A549 (cell line): Measurements from ENCODE around the gene ANKRD37. TPM values are rescaled to one million over a fixed set of nuclear protein-coding genes. Genes with fewer than 3 reads are reported as not detected.

ENCODE experiments used
- ATAC-seq, 2 experiments: fragments of 200-7000 bp in 1 of 2; fragments of >200 bp in 1 of 2; cut with Nextera tagmentation in 1 of 2; cut with Tn5 transposase in 1 of 2; 3 replicates each; pipeline versions ENCODE4 v1.8.0 to v1.9.1; 2018 to 2020; ENCODE audit warnings: mild to moderate bottlenecking in 1 of 2, moderate library complexity in 1 of 2
- CTCF ChIA-PET: fragments of 300-600 bp; sonication (Branson Sonifier 250); formaldehyde crosslinking; extraction: SDS; loops from one replicate; lab custom pipeline; 2021; ENCODE audit warnings: antibody characterized with exemption, inconsistent platforms; lab: Yijun Ruan, JAX
- POLR2A ChIA-PET: fragments of 350-600 bp; formaldehyde crosslinking; extraction: SDS; loops from one replicate; lab custom pipeline; 2021; ENCODE audit warnings: antibody characterized with exemption, inconsistent platforms; lab: Yijun Ruan, JAX
- DNase-seq, 2 experiments: peaks; one replicate each; pipeline versions ENCODE4 v3.0.0 to v3.0.0-alpha.2; 2011 to 2016; ENCODE audit warnings: low read depth in 1 of 2, low spot score in 1 of 2
- FAIRE-seq: peaks from 2 replicates; lab custom pipeline; 2011; peaks lifted over from hg19 to GRCh38; lab: Jason Lieb, UNC
- H3K27ac ChIP-seq, 2 experiments: fragments of >200 bp; sonication (Bioruptor Twin); formaldehyde crosslinking; 3 replicates each; pipeline ENCODE4 v1.5.1; 2016 to 2017
- H3K4me1 ChIP-seq: fragments of >200 bp; sonication (Bioruptor Twin); formaldehyde crosslinking; 3 replicates; pipeline ENCODE4 v1.6.1; 2016
- H3K4me2 ChIP-seq: fragments of >200 bp; sonication (Bioruptor Twin); formaldehyde crosslinking; 3 replicates; pipeline ENCODE4 v1.6.1; 2016
- H3K4me3 ChIP-seq: fragments of >200 bp; sonication (Bioruptor Twin); formaldehyde crosslinking; 3 replicates; pipeline ENCODE4 v1.5.1; 2016
- H3K9me3 ChIP-seq: fragments of >200 bp; sonication (Bioruptor Twin); formaldehyde crosslinking; 3 replicates; pipeline ENCODE4 v1.6.1; 2016
- BHLHE40 ChIP-seq: IDR thresholded peaks from 2 replicates; pipeline ENCODE4 v1.6.1; 2012; ENCODE audit warnings: low read depth, low read length, inconsistent platforms
- EP300 ChIP-seq, 2 experiments: fragments of >200 bp; sonication (Bioruptor Twin); formaldehyde crosslinking; IDR thresholded peaks; 2 replicates in 1 of 2; 3 replicates in 1 of 2; pipeline ENCODE4 v1.6.1; 2016 to 2017
- FOSL2 ChIP-seq, 2 experiments: fragments of 450-650 bp in 1 of 2; fragments of >200 bp in 1 of 2; sonication (Bioruptor Twin) in 1 of 2; formaldehyde crosslinking; IDR thresholded peaks; 2 replicates each; pipeline versions ENCODE4 v1.5.0 to v1.6.1; 2016 to 2020; ENCODE audit warnings: mild to moderate bottlenecking in 1 of 2, moderate library complexity in 1 of 2
- GATA3 ChIP-seq: IDR thresholded peaks from 2 replicates; pipeline ENCODE4 v1.6.1; 2012; ENCODE audit warnings: borderline replicate concordance
- HOXB5 ChIP-seq: fragments of 250-450 bp; sonication (Bioruptor Pico); IDR thresholded peaks from 2 replicates; pipeline ENCODE4 v1.5.0; 2020; ENCODE audit warnings: mild to moderate bottlenecking, moderate library complexity
- JUN ChIP-seq, 2 experiments: fragments of >200 bp; sonication (Bioruptor Twin); formaldehyde crosslinking; IDR thresholded peaks; 2 replicates in 1 of 2; 3 replicates in 1 of 2; pipeline ENCODE4 v1.6.1; 2016 to 2017
- JUNB ChIP-seq: fragments of >200 bp; sonication (Bioruptor Twin); formaldehyde crosslinking; IDR thresholded peaks from 2 replicates; pipeline ENCODE4 v1.6.1; 2016
- KDM5A ChIP-seq: fragments of 200-600 bp; sonication (generic); IDR thresholded peaks from 2 replicates; pipeline ENCODE4 v1.6.1; 2016; ENCODE audit warnings: antibody characterized with exemption, mild to moderate bottlenecking
- MYC ChIP-seq: IDR thresholded peaks from 2 replicates; pipeline ENCODE4 v1.6.1; 2012; ENCODE audit warnings: mild to moderate bottlenecking, inconsistent platforms, low read length, improper control_type of control experiment, borderline replicate concordance
- PHF8 ChIP-seq: fragments of 200-600 bp; sonication (generic); IDR thresholded peaks from 2 replicates; pipeline ENCODE4 v1.6.1; 2016; ENCODE audit warnings: low read depth, mild to moderate bottlenecking, antibody characterized with exemption, moderate library complexity, borderline replicate concordance
- POLR2A ChIP-seq: IDR thresholded peaks from 2 replicates; pipeline ENCODE4 v1.6.1; 2012; ENCODE audit warnings: mild to moderate bottlenecking, low read length
- RAD21 ChIP-seq, 2 experiments: fragments of >200 bp in 1 of 2; sonication (Bioruptor Twin) in 1 of 2; formaldehyde crosslinking in 1 of 2; IDR thresholded peaks in 1 of 2; conservative IDR thresholded peaks in 1 of 2; 2 replicates in 1 of 2; 3 replicates in 1 of 2; pipeline ENCODE4 v1.6.1; 2012 to 2018; ENCODE audit warnings: inconsistent platforms in 1 of 2
- RARB ChIP-seq: fragments of 250-450 bp; sonication (Bioruptor Pico); IDR thresholded peaks from 2 replicates; pipeline ENCODE4 v1.8.0; 2021; ENCODE audit warnings: mild to moderate bottlenecking, moderate library complexity
- TFCP2L1 ChIP-seq: fragments of 250-450 bp; sonication (Bioruptor Pico); IDR thresholded peaks from 2 replicates; pipeline ENCODE4 v1.5.0; 2021; ENCODE audit warnings: mild to moderate bottlenecking
- TP53 ChIP-seq: fragments of 250-450 bp; sonication (Bioruptor Pico); IDR thresholded peaks from 2 replicates; pipeline ENCODE4 v1.5.0; 2021; ENCODE audit warnings: mild to moderate bottlenecking, moderate library complexity
- WGBS: methylation state at CpG from one replicate; pipeline ENCODE4 v1.1.6; 2017; ENCODE audit errors: missing lambda C conversion rate; 5-methylcytosine and 5-hydroxymethylcytosine counted together
- polyA plus RNA-seq, 4 experiments: library from polyadenylated mRNA; depleted of rRNA in 3 of 4; stranded (reverse); fragments of >200 nt; fragmentation: RNase III in 1 of 4; extraction: RNeasy Plus Mini Kit Qiagen cat#74134 plus additional on column Dnase treatment in 1 of 4; gene quantifications; 2 replicates in 3 of 4; 3 replicates in 1 of 4; pipeline ENCODE4 v1.2.3, GENCODE V29; 2011 to 2017
- TF ChIP-seq, protein P1 (sequence below): fragments of 250-450 bp; sonication (Bioruptor Pico); IDR thresholded peaks from 2 replicates; pipeline ENCODE4 v1.5.0; 2021; ENCODE audit warnings: mild to moderate bottlenecking, moderate library complexity, borderline replicate concordance
- TF ChIP-seq, protein P2 (sequence below): fragments of 200-600 bp; sonication (generic); IDR thresholded peaks from 2 replicates; pipeline ENCODE4 v1.6.1; 2016; ENCODE audit warnings: antibody characterized with exemption, mild to moderate bottlenecking, moderate library complexity
- TF ChIP-seq, protein P3 (sequence below): IDR thresholded peaks from 2 replicates; pipeline ENCODE4 v1.6.1; 2012
- TF ChIP-seq, protein P4 (sequence below): fragments of 450-650 bp; IDR thresholded peaks from 2 replicates; pipeline ENCODE4 v1.6.1; 2014; ENCODE audit warnings: antibody characterized with exemption
- TF ChIP-seq, protein P5 (sequence below): IDR thresholded peaks from 2 replicates; pipeline ENCODE4 v1.6.1; 2012; ENCODE audit warnings: low read depth, borderline replicate concordance

Gene ANKRD37
- polyA plus RNA-seq, 2 of the 4 experiments (the other 2 are of a cell fraction): 3.5 to 4.1 TPM

DNA sequence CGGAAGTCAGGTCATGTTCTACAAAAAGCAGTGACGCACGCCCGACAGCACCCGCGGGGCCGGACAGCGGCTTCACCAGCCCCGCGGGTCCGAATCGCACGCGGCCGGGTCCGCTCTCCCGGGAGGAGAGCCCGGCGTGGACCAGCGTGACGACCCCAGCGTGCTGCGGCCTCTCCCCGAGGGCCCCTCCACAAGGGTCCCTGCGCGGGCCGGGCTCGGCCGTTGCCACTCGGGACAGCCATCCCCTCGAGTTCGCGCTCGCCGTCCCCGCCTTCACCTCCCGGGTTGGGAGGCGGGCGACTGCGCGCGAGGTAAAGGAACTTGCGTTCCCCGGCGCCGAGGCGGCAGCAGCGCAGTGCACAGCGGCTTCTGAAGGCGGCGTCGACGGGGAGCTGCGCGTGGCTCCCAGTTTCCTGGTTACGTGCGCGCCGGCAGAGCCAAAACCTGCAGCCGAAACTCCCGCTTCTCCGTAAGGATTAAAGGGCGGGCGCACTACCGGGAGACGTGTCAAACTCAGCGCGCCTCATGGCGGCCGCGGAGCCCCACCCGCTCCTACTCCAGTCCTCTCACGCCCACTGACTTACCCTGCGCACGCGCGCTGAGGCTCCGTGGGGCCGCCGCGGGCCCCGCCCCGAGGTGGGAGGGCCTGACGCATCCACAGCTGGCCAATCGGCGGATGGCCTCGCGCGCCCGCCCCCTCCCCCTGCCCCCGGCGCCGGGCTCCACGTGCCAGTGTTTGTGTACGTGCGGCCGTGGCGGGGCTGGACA, 501 bp upstream of the ANKRD37 start:
- ChIA-PET CTCF (interaction anchor here (0.6 to 1.3 kb wide), 3 partner anchors 18 to 139 kb away, joined by 3 to 4 read pairs (median 4); no protein-coding TSS in a partner anchor), POLR2A (interaction anchor here (0.8 to 2.5 kb wide), 11 partner anchors 9 to 642 kb away, joined by 3 to 9 read pairs (median 6); partner anchors contain the start of genes SLC25A4, SNX25 and UFSP2)
- H3K4me1 ChIP-seq: no peaks in the 10 kb centered on the region
- no peak for FAIRE-seq
- no peak for TF ChIP-seq JUNB
- TF ChIP-seq RARB (CRISPR knock-in tag): no peak
- peak; percentile 42; the same call in 1 of the 2 replicates for TF ChIP-seq BHLHE40
- TF ChIP-seq, protein P1, sequence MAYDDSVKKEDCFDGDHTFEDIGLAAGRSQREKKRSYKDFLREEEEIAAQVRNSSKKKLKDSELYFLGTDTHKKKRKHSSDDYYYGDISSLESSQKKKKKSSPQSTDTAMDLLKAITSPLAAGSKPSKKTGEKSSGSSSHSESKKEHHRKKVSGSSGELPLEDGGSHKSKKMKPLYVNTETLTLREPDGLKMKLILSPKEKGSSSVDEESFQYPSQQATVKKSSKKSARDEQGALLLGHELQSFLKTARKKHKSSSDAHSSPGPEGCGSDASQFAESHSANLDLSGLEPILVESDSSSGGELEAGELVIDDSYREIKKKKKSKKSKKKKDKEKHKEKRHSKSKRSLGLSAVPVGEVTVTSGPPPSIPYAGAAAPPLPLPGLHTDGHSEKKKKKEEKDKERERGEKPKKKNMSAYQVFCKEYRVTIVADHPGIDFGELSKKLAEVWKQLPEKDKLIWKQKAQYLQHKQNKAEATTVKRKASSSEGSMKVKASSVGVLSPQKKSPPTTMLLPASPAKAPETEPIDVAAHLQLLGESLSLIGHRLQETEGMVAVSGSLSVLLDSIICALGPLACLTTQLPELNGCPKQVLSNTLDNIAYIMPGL (CRISPR knock-in tag): 0 out of 2 replicates have a peak, but pooled peaks have one; percentile 45
- no peak for TF ChIP-seq KDM5A
- TF ChIP-seq POLR2A: peak; percentile 66
- no peak for TF ChIP-seq EP300 (IDR thresholded peaks at IDR 0.05)
- peak; percentile 75; the same call in 1 of the 2 replicates for TF ChIP-seq TFCP2L1 (CRISPR knock-in tag)
- TF ChIP-seq, protein P2, sequence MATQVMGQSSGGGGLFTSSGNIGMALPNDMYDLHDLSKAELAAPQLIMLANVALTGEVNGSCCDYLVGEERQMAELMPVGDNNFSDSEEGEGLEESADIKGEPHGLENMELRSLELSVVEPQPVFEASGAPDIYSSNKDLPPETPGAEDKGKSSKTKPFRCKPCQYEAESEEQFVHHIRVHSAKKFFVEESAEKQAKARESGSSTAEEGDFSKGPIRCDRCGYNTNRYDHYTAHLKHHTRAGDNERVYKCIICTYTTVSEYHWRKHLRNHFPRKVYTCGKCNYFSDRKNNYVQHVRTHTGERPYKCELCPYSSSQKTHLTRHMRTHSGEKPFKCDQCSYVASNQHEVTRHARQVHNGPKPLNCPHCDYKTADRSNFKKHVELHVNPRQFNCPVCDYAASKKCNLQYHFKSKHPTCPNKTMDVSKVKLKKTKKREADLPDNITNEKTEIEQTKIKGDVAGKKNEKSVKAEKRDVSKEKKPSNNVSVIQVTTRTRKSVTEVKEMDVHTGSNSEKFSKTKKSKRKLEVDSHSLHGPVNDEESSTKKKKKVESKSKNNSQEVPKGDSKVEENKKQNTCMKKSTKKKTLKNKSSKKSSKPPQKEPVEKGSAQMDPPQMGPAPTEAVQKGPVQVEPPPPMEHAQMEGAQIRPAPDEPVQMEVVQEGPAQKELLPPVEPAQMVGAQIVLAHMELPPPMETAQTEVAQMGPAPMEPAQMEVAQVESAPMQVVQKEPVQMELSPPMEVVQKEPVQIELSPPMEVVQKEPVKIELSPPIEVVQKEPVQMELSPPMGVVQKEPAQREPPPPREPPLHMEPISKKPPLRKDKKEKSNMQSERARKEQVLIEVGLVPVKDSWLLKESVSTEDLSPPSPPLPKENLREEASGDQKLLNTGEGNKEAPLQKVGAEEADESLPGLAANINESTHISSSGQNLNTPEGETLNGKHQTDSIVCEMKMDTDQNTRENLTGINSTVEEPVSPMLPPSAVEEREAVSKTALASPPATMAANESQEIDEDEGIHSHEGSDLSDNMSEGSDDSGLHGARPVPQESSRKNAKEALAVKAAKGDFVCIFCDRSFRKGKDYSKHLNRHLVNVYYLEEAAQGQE: peak; percentile 80
- TF ChIP-seq RAD21 (conservative IDR thresholded peaks at IDR 0.05 in 1 of 2, IDR thresholded peaks at IDR 0.05 in 1 of 2): no peak
- TF ChIP-seq HOXB5: no peak; the same call in 1 of the 2 replicates
- 0 out of 2 replicates have a peak, but pooled peaks have one; percentile 17 for TF ChIP-seq GATA3
- TF ChIP-seq PHF8: peak; percentile 84; the same call in 1 of the 2 replicates
- peak; percentile 51 to 75; a peak in 4 of 5 replicates for TF ChIP-seq JUN (IDR thresholded peaks at IDR 0.05)
- TF ChIP-seq, protein P3, sequence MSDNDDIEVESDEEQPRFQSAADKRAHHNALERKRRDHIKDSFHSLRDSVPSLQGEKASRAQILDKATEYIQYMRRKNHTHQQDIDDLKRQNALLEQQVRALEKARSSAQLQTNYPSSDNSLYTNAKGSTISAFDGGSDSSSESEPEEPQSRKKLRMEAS: peak; percentile 90
- TF ChIP-seq MYC: peak; percentile 36; the same call in 1 of the 2 replicates
- TF ChIP-seq FOSL2 (IDR thresholded peaks at IDR 0.05): no peak
- peak; percentile 19; the same call in 1 of the 2 replicates for TF ChIP-seq FOSL2 (CRISPR knock-in tag; IDR thresholded peaks at IDR 0.05)
- TF ChIP-seq, protein P4, sequence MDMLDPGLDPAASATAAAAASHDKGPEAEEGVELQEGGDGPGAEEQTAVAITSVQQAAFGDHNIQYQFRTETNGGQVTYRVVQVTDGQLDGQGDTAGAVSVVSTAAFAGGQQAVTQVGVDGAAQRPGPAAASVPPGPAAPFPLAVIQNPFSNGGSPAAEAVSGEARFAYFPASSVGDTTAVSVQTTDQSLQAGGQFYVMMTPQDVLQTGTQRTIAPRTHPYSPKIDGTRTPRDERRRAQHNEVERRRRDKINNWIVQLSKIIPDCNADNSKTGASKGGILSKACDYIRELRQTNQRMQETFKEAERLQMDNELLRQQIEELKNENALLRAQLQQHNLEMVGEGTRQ: peak; percentile 31; the same call in 1 of the 2 replicates
- TF ChIP-seq TP53 (CRISPR knock-in tag): 0 out of 2 replicates have a peak, but pooled peaks have one; percentile 75
- TF ChIP-seq, protein P5, sequence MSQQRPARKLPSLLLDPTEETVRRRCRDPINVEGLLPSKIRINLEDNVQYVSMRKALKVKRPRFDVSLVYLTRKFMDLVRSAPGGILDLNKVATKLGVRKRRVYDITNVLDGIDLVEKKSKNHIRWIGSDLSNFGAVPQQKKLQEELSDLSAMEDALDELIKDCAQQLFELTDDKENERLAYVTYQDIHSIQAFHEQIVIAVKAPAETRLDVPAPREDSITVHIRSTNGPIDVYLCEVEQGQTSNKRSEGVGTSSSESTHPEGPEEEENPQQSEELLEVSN: peak; percentile 93
- H3K27ac ChIP-seq: peak overlapping the region; percentile 74 to 99
- H3K9me3 ChIP-seq: no peaks in the 10 kb centered on the region
- 2% methylated on average over 19 of the region's 98 CpGs for WGBS
- H3K4me2 ChIP-seq: peak overlapping the region; percentile 89
- ATAC-seq: peak; percentile 89 to 95
- peak overlapping the region; percentile 49 for H3K4me3 ChIP-seq
- peak; percentile 84 to 94 for DNase-seq
